HG02588 (cell line): ENCODE measurements around the gene GABRG3.

ENCODE experiments used
- ATAC-seq: cut with Tn5 transposase; IDR thresholded peaks from one replicate; pipeline ENCODE4 v1.9.1; 2021; ENCODE audit warnings: mild to moderate bottlenecking, moderate library complexity; ENCODE audit not compliant: unreplicated experiment

The GABRG3 gene

DNA sequence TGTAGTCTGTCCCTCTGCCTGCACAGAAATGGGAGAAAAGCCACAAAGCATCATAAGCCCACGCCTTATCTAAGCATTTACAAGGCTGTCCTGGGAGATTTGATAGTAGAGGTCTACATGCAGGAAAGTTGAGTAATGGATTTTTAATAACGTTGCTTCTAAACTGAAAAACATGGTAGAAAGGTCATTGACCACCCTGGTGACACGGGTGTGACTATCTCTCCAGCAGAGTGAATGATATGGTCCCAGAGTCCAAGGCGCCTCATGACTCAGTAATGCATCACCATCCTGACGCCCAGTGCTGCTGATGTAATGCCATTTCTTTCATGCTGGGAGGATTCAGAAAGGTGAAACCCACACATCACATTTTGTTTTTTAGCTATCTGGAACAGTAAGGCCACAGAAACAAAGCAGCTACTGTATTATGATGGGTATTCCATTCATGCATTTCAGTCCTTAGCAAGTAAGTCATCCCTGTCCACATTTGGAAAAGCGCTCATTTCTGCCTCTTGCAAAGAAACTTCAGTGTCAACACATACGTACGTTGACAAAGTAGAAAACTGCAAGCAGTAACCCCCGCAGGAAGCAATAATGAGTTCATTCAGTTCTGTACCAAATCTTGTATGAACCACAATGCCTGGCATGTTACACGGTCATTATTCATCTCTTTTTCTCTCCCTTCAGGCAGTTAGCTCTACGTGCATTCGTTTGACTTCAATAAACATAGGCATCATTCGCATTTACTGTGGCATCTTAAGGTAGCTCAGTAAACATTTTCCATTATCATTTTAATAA is 483.5 kb downstream of the GABRG3 start:
- no peak for ATAC-seq

DNA sequence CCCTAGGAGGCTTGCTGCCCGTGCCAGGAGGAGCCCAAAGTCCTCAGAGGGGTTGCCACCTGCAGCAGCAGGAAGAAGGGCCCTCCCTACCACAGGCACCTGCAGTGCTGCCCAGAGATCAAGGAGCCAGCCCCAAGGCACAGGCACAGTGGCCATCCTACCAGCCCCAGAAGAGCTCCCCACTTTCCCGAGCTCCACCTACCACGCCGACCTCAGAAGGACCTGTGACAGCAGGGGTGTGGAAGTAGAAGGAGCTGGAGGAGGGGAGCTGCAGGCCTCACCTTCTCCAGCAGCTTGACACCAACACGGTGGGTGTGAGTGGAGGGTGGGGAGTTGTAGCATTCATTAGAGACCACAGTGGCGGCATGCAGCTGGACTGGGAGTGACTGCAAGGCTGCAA is 485.8 kb downstream of the GABRG3 start:
- no peak for ATAC-seq

DNA sequence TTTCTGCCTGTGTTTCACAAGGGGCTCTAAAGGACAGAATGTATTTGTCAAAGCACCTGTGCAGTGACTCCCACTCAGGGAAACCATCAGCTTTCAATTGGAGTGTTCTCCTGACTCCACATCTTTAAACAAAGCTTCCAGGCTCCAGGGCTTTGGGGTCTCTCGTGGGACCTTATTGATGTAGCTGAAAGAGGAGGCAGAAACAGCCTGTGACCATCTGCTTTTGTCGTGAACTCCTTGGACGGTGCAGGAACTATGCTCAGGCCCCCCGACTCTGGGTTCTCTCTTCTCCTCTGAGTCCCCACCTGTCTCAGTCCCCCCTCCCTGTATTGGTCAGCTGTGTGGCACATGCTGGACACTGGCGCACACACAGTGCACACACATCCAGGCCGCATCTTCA is 486.8 kb downstream of the GABRG3 start:
- no peak for ATAC-seq

DNA sequence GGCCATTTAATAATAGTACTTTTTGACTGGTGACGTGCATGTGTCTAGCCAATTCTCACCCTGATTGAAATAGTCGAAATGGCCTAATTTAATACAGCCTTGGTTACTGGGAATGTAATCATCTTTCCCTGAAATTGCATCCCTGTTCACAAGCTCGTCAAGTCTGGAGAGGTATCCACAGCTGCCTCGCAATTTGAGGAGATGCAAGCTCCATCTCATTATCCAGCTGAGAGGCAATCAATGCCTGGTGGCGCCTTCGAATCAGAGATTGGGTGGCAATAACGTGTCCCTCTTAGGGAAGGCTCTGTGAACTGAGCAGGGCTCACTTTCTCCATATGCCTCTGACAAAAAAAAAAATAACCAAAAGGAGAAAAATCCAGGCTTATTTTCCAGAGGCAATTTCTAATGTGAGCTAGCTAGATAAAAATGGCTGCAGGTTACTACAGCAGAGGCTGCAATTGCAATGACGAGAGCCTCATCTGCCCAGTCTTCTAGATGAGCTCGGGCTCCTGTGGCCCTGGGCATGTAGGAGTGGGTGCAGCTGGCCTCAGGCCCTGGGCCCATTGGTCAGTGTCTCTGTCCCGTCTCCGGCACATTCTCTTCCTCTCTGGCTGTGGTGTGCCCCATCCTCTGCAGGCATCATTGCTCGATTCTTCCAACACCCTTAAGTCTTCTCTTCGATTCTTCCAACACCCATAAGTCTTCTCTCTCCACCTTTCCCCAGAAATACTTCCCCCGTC is 487.5 kb downstream of the GABRG3 start:
- ATAC-seq = no peak

DNA sequence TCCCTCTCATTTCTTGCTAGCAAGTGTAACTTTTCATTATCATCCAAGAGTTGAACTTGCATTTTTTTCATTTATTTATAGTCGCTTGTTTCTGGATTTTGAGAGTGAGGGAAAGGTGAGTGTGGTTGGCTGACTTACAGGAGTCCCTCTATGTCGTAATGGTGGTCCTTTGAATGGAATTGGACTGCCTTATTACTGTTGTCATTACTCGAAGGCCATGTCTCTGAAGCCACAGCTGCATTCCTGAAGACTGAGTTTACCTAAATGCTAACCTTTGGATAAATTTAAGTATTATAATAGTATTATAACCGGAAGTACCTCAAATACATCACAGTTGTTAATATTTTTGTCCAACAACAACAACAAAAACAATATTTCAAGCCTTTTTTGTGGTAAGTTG is 488.9 kb downstream of the GABRG3 start:
- no peak for ATAC-seq

DNA sequence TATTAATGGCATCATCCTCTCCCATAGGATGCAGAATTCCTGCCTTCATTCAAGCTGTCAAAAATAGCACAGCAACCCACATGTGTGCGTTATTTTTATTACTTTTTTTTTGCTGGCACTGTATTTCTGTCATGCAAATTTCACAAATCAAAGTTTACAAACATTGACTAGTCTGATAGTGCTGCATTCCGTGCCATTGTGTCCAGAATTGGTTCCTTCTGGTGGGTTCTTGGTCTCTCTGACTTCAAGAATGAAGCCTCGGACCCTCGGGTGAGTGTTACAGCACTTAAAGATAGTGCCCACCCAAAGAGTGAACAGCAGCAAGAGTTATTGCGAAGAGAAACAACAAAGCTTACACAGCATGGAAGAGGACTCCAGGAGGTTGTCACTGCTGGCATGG is 490.2 kb downstream of the GABRG3 start:
- no peak for ATAC-seq

DNA sequence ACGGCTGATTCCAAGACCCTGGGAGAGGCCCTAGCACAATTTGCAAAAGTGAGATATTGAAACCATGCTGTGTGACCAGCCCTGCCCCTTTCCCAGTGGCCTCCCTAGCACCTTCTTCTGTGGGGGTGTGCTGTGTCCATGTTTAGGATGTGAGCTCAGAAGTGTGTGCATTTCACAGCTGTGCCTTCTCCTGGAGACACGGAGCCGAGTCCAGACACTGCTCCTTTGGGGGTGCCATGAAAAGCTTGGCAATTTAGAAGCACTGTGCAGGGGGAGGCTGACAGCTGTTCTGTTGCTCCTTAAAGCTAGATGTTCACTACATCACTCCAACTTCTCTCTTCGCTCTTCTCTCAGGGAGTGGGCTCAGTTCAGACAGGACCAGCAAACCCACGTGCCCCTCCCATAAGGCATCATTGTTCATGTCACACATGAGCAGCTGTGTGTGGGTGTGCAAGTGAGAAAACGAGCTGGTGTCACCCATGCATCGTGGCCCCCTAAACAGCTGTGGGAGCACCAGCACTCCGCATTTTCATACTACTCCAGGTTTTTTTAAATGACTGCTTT is 492.6 kb downstream of the GABRG3 start:
- ATAC-seq = no peak

DNA sequence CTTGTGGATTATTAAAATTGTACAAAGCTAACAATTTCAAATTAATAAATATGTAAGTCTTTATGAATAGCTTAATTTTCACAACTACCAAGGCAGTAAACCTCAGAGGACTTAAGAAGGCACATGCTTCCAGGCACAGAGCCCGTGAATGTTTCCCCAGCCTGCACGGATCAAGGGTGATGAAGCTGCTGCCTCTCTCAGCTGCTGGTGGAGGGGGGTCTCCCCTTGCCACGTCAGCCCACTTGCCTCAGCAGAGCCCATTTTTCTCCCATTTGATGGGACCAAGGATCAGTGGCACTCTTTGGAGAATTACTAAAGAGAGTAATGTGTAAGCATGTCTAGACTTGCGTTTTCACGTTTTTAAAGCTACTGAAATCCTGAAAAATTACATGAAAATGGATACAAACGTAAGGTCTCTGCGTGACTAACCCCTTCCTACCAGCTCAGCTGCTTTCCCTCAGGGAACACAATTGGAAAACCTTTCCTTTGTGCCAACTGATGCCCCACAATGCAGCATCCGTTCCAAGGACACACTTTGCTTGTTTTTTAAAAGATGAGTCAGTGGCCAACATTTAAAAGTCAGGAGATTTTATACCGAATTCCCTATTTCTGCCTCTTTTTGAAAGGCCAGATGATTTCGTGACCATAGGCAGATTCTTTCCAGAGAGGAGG is 494.1 kb downstream of the GABRG3 start:
- ATAC-seq = no peak

DNA sequence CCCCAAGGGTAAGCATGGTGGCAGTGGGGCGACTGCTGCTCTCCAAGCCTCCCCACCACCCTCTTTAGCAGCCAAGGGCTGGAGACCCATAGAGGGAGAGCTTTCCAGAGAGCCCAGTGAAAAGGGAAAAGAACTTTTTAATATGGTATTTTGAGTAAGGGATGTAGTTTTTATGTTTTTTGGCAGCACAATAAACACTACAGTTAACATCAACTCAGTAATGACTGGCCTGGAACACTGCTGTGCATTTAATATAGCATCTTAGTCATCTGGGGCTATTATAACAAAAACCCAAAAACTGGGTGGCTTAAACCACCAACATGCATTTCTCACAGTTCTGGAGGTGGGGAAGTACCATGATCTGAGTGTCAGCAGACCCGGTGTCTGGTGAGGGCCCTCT is 495.8 kb downstream of the GABRG3 start:
- ATAC-seq = no peak

DNA sequence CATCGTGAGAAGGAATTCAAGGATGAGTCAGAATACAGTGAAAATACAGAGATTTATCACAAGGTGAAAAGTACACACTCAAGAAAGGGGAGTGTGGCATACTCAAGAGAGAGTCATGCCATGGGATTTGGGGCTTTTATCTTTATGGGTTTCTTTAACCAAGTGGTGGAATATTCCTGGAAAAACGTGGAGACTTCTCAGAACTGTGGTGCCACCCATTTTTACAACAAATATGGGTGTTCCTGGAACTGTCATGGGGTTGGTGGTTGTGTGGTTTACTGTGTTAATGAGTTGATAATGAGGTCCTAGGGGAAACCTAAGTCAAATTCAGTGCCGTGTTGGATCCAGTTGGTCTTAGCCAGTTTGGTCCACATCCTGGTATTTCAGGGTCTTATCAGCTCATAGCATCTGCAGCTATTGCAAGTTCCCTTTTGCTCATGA is 497.2 kb downstream of the GABRG3 start:
- ATAC-seq = no peak

DNA sequence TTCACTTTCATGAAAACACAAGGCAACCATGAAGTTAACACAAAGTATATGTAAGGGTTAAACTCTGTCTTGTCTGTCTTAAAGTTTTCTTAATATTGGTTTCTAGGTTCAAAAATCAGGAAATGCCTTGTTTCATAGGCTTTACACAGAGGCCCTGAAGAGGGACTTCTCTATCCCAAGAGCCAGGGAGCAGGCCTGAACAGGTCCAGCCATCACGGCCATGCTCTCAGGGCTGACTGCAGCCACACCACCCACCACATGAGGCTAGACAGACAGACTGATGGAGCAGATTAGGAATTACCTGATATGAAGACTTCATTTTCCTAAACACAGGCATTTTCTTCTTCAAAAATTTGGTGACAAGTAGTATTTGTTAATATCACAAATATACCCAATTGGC is 502.9 kb downstream of the GABRG3 start:
- ATAC-seq = no peak

DNA sequence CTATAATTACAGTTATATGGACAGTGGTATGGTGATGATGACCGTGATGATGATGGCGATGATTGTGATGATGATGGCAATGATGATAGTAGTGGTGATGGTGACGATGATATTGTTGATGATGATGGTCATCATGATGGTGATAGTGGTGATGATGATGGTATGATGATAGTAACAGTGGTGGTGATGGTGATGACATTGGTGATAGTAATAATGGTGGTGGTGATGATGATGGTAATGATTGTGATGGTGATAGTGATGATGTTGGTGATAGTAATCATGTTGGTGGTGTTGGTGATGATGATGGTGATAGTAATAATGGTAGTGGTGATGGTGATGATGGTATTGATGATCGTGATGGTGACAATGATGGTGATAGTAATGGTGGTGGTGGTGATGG is 504.4 kb downstream of the GABRG3 start:
- no peak for ATAC-seq

DNA sequence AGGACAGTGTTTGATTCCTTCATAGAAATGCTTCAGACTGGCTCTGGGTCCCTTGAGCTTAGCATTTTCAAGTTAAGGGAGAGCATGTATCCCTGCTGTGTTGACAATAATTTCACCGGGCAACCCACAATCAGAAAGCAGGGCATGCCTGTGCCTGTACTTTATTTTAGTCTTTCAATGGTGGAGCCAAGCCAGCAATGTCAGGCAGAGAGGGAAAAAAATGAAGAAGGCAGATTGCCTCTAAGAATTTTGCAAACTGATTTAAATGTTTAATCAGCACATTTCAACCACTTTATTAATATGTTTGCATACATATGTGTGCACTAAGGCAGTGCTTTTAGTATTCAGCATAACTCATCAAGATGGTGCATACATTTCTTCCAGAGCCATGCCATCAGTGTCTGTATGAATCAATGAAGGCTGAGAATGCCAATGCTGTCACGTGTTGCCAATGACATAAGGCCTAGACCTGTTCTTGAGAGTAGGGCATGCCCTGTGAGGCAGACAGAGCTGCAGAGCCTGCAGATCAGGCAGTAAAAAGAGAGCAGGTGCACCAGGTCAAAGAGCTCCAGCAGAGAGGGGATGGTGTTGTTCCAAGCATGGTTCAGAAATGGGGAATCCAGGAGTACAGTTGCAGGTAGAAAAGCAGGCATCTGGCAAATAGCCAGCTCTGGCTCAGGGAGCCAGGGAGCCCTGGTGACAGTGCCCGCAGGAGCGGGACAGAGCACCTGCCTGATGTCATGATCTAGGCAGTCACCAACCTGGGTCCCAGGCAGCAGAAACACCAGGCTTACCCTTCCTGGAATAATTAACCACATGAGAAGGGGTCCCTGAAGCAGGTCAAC is 508.5 kb downstream of the GABRG3 start:
- no peak for ATAC-seq

DNA sequence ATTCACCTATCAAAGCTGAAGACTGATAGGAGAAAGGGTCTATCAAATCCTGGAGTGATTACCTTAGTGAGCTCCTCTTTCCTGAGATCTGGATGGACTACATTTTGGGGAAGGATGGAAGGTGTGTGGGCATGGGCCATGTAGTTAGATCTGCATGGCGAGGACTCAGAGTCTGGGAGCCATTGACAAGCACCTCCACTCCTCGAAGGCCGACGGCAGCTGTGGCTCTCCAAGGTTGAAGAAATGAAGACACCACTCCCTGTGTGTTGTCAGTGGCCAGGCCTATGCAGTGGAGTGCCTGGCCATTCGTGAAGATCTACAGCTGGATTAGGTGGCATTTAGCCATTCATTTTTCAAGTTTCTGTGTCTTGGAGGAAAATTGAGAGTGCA is 509.2 kb downstream of the GABRG3 start:
- ATAC-seq = no peak

DNA sequence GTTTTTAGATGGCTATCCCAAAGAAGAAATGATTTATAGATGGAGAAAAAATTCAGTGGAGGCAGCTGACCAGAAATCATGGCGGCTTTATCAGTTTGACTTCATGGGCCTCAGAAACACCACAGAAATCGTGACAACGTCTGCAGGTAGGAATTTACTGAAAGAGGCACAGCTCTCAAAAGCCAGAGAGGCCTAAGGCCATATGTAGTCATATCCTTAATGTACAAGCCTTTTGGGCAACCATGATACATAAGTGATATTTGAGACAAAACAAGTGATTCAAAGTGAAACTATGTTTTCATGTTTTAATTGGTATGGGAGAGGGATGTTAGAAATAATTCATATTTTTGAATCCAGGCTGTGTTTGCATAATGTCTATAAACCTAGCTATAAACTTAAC is 509.7 kb downstream of the GABRG3 start:
- no peak for ATAC-seq

DNA sequence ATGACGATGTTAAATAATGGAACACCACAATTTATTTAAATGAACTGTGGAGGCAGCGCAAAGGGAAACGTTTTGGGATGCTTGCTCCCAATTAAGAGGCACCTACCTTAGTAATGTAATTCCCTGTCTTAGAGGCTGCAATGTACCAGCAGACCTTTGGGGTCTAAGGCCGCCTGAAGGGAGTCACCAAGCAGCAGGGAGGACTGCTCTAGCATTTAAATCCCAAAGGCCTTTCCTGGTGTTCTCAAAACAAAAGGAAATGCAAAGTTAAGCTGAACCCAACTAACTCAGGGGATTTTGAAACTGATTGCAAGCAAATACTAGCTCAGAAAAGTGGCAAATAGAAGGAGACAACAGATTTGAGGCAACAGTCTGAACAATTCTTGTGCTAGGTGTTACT is 510.8 kb downstream of the GABRG3 start:
- ATAC-seq = no peak

DNA sequence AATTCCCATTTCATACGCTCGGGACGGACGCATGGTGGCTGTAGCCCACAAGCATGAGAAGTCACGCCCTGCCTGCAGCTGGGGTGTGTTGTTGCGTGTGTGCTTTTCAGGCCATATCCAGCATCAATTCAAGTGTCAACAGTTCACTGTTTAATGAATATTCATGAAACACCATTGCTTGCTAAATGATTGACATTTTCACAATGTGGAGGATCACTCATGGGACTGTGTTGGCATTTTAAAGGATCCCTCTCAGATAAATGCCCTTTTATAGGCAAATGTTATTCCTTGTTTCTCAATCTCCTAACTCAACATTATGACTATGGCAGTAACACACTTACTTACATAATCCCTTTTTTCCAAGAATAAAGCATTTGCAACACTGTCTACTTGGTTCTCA is 511.3 kb downstream of the GABRG3 start:
- no peak for ATAC-seq

DNA sequence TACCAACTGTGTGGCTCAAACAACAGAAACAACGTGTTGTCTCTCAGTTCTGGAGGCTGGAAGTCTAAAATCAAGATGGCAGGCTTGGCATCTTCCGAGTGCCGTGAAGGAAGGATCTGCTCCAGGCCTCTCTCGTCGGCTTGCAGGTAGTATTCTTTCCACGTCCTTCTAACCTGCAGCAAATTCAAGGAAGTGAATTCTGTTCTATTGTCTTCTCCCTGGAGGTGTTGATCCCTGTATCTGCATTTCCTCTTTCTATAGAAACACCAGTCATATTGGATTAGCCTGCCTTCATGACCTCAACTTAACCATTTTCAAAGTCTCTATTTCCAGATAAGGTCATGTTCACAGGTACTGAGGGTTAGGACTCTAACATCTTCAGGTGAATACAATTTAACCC is 512.1 kb downstream of the GABRG3 start:
- ATAC-seq = no peak

DNA sequence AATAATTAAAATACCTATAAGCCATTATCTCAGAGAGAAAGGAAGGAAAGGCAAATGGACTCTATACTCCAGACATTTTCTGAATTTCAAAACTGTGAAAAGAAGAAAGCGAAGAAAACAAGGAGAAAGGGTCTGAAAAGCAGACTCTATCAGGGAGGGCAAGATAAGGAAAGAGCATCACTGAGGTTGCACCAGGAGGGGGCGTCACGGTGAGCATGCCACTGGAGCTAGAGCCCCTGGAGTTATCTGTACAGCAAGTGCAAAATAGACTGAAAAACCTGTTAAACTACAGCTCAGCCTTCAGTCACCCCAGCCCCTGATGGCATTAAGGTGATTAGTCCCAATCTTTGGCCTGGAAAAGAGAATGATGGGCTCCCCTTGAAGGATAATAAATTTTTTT is 514.3 kb downstream of the GABRG3 start:
- no peak for ATAC-seq

DNA sequence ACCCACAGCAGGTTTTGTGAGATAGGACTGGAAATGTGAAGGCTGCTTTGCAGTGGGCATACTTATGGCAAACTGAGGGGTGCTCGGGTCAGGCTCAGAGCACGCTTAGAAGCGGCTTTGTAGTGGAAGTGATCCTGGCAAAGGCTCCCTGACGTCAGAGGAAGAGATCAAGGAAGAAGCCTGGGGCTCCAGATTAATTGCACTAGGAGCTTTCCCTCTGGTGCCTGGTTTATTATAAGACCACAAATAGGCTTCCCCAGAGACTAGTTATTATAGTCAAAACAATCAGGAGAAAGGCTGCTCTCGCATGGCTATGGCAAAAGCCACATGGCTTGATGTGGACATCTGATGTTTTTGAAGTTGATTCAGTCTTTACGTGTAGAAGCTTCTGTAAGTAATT is 515.1 kb downstream of the GABRG3 start:
- no peak for ATAC-seq
